SU-DHL-6 (cell line): ENCODE measurements around the gene GINS2.

ENCODE experiments used
- H2AFZ ChIP-seq: fragments of 200-600 bp; sonication (generic); 2 replicates; pipeline ENCODE4 v1.6.1; 2014; ENCODE audit warnings: low read depth, mild to moderate bottlenecking, moderate library complexity, mixed read lengths, antibody characterized with exemption, low read length; ENCODE audit not compliant: severe bottlenecking
- H3F3A ChIP-seq: fragments of 200-600 bp; shearing (Covaris generic); 2 replicates; pipeline ENCODE4 v1.6.0; 2016; ENCODE audit warnings: antibody characterized with exemption, mild to moderate bottlenecking; ENCODE audit not compliant: insufficient read depth
- H3K27ac ChIP-seq: fragments of 200-600 bp; sonication (generic); 2 replicates; pipeline ENCODE4 v1.5.1; 2016; ENCODE audit warnings: low read depth, mild to moderate bottlenecking, low read length, moderate library complexity, mixed read lengths
- H3K27me3 ChIP-seq: fragments of 200-600 bp; sonication (generic), shearing (Covaris generic); 2 replicates; pipeline ENCODE4 v1.6.0; 2014; ENCODE audit warnings: mild to moderate bottlenecking, low read length
- H3K36me3 ChIP-seq: fragments of 200-600 bp; sonication (generic); 2 replicates; pipeline ENCODE4 v1.6.1; 2014; ENCODE audit warnings: mild to moderate bottlenecking, low read length, mixed read lengths
- H3K4me2 ChIP-seq: fragments of 300-600, 200-600 bp; shearing (Covaris generic), sonication (generic); 2 replicates; pipeline ENCODE4 v1.6.0; 2014; ENCODE audit warnings: low read length, low read depth, mild to moderate bottlenecking; ENCODE audit not compliant: poor library complexity, severe bottlenecking
- H3K4me3 ChIP-seq: fragments of 200-600 bp; sonication (generic); 2 replicates; pipeline ENCODE4 v1.5.1; 2014; ENCODE audit warnings: antibody characterized with exemption, low read length, mild to moderate bottlenecking, mixed read lengths; ENCODE audit not compliant: insufficient read depth, poor library complexity, severe bottlenecking
- H3K79me2 ChIP-seq: fragments of 200-600 bp; sonication (generic); 2 replicates; pipeline ENCODE4 v1.6.1; 2014; ENCODE audit warnings: mild to moderate bottlenecking, low read length, moderate library complexity; ENCODE audit not compliant: insufficient read depth
- H3K9ac ChIP-seq: fragments of 200-600 bp; sonication (generic); 2 replicates; pipeline ENCODE4 v1.7.0; 2014; ENCODE audit warnings: mild to moderate bottlenecking, low read length
- H3K9me2 ChIP-seq: fragments of 200-600 bp; sonication (generic); replicated peaks from 2 replicates; pipeline ENCODE4 v1.6.1; 2014; ENCODE audit warnings: low read length; ENCODE audit not compliant: insufficient read depth
- H3K9me3 ChIP-seq: fragments of 200-600 bp; sonication (generic); 2 replicates; pipeline ENCODE4 v1.6.1; 2014; ENCODE audit warnings: low read length, mixed read lengths; ENCODE audit not compliant: insufficient read depth
- H4K20me1 ChIP-seq: fragments of 200-600 bp; sonication (generic); 2 replicates; pipeline ENCODE4 v1.6.1; 2014; ENCODE audit warnings: low read depth, mild to moderate bottlenecking, antibody characterized with exemption, low read length, moderate library complexity, mixed read lengths
- CTCF ChIP-seq: fragments of 200-600 bp; sonication (generic); IDR thresholded peaks from one replicate; pipeline ENCODE4 v1.5.1; 2017; ENCODE audit warnings: antibody characterized with exemption, mild to moderate bottlenecking, low read length, moderate library complexity; ENCODE audit not compliant: insufficient read depth, poor library complexity, severe bottlenecking
- EZH2phosphoT487 ChIP-seq: fragments of 200-600 bp; sonication (generic), shearing (Covaris generic); conservative IDR thresholded peaks from 2 replicates; pipeline ENCODE4 v1.6.1; 2018; ENCODE audit warnings: mild to moderate bottlenecking, antibody characterized with exemption, low read length, moderate library complexity, mixed read lengths

GINS2 gene

GRCh38 chr16:85719605-85720301 is 31.0 kb upstream of the GINS2 start:
- no peaks in the 10 kb centered on the region for H3K36me3 ChIP-seq
- TF ChIP-seq CTCF, result no peak
- TF ChIP-seq EZH2phosphoT487, result no peak
- no peak overlapping the region for H3K4me3 ChIP-seq
- no peak overlapping the region for H3K4me2 ChIP-seq
- no peaks in the 10 kb centered on the region for H3F3A ChIP-seq
- H2AFZ ChIP-seq, result no peak overlapping the region
- H3K9me3 ChIP-seq, result no peaks in the 10 kb centered on the region
- no peak overlapping the region for H3K27ac ChIP-seq
- no peaks in the 10 kb centered on the region for H3K79me2 ChIP-seq
- H3K9ac ChIP-seq, result no peak overlapping the region
- H3K27me3 ChIP-seq, result no peaks in the 10 kb centered on the region
- no peaks in the 10 kb centered on the region for H3K9me2 ChIP-seq
- H4K20me1 ChIP-seq, result no peaks in the 10 kb centered on the region

GRCh38 chr16:85718682-85719081 is 29.9 kb upstream of the GINS2 start:
- H3K36me3 ChIP-seq, result no peaks in the 10 kb centered on the region
- no peak overlapping the region for H3K27ac ChIP-seq
- H3F3A ChIP-seq, result no peaks in the 10 kb centered on the region
- H3K79me2 ChIP-seq, result no peaks in the 10 kb centered on the region
- no peaks in the 10 kb centered on the region for H3K9me2 ChIP-seq
- H3K9me3 ChIP-seq, result no peaks in the 10 kb centered on the region
- no peaks in the 10 kb centered on the region for H3K27me3 ChIP-seq
- no peak overlapping the region for H3K4me2 ChIP-seq
- no peaks in the 10 kb centered on the region for H4K20me1 ChIP-seq
- no peak overlapping the region for H3K4me3 ChIP-seq
- H2AFZ ChIP-seq, result no peak overlapping the region
- no peak overlapping the region for H3K9ac ChIP-seq
- TF ChIP-seq CTCF (peak; percentile 62), EZH2phosphoT487 (no peak)

GRCh38 chr16:85718153-85718477 is 29.4 kb upstream of the GINS2 start:
- Histone ChIP-seq H3K27ac (no peak overlapping the region), H3K27me3 (no peaks in the 10 kb centered on the region), H3K4me2 (no peak overlapping the region), H3K9me2 (no peaks in the 10 kb centered on the region), H3K9me3 (no peaks in the 10 kb centered on the region), H4K20me1 (no peaks in the 10 kb centered on the region), H3K4me3 (no peak overlapping the region), H3K79me2 (no peaks in the 10 kb centered on the region), H3F3A (no peaks in the 10 kb centered on the region), H3K36me3 (no peaks in the 10 kb centered on the region), H3K9ac (no peak overlapping the region), H2AFZ (no peak overlapping the region)
- TF ChIP-seq CTCF (no peak), EZH2phosphoT487 (no peak)
